HepG2 (cell line): ENCODE data around the gene CEACAM16.

Source experiments
- FOXP1 ChIP-seq, 2 experiments: fragments of 450-650 bp in 1 of 2; IDR thresholded peaks; 2 replicates each; pipeline ENCODE4 v1.6.1; 2017 to 2018; ENCODE audit warnings: antibody characterized with exemption in 1 of 2
- JUN ChIP-seq: sonication (generic); formaldehyde crosslinking; IDR thresholded peaks from 2 replicates; pipeline ENCODE4 v1.4.0; 2020; ENCODE audit warnings: mild to moderate bottlenecking, missing genetic modification reagents

GRCh38 chr19:44680536-44680935 is 18.4 kb upstream of the CEACAM16 start:
- TF ChIP-seq FOXP1 (IDR thresholded peaks at IDR 0.05) (no peak), FOXP1 (CRISPR knock-in tag; IDR thresholded peaks at IDR 0.05) (no peak), JUN (CRISPR knock-in tag) (no peak)
